H1 (cell line): ENCODE results near the gene OR51M1.

Source experiments
- CEBPB ChIP-seq: IDR thresholded peaks from 2 replicates; pipeline ENCODE4 v1.6.1; 2012; ENCODE audit warnings: low read depth, low read length
- EP300 ChIP-seq, 2 experiments: IDR thresholded peaks; 1 replicate in 1 of 2; 2 replicates in 1 of 2; pipeline ENCODE4 v1.6.1; 2011 to 2012; ENCODE audit warnings: low read depth in 2 of 2, low read length in 2 of 2, mild to moderate bottlenecking in 2 of 2, borderline replicate concordance in 1 of 2, inconsistent platforms in 1 of 2, moderate library complexity in 1 of 2
- POLR2A ChIP-seq, 2 experiments: IDR thresholded peaks; 1 replicate in 1 of 2; 2 replicates in 1 of 2; pipeline ENCODE4 v1.6.1; 2011; ENCODE audit warnings: low read depth in 2 of 2, low read length in 2 of 2, mild to moderate bottlenecking in 2 of 2; ENCODE audit errors: control extremely low read depth in 1 of 2
- RFX5 ChIP-seq: IDR thresholded peaks from 2 replicates; pipeline ENCODE4 v1.6.1; 2011; ENCODE audit warnings: low read depth, low read length, improper control_type of control experiment, borderline replicate concordance
- TAF1 ChIP-seq: IDR thresholded peaks from 2 replicates; pipeline ENCODE4 v1.6.1; 2011; ENCODE audit warnings: mild to moderate bottlenecking, low read depth, low read length
- TEAD4 ChIP-seq: IDR thresholded peaks from 2 replicates; pipeline ENCODE4 v1.6.1; 2012; ENCODE audit warnings: low read depth, low read length, inconsistent platforms, mixed read lengths
- TF ChIP-seq, protein P1 (sequence below), 3 experiments: IDR thresholded peaks; 1 replicate in 2 of 3; 2 replicates in 1 of 3; pipeline versions ENCODE4 v1.5.1 to v1.6.1; 2011; ENCODE audit warnings: low read length in 3 of 3, mild to moderate bottlenecking in 3 of 3, inconsistent platforms in 2 of 3, low read depth in 1 of 3, moderate library complexity in 1 of 3; ENCODE audit not compliant: insufficient read depth in 1 of 3; ENCODE audit errors: control extremely low read depth in 1 of 3

DNA sequence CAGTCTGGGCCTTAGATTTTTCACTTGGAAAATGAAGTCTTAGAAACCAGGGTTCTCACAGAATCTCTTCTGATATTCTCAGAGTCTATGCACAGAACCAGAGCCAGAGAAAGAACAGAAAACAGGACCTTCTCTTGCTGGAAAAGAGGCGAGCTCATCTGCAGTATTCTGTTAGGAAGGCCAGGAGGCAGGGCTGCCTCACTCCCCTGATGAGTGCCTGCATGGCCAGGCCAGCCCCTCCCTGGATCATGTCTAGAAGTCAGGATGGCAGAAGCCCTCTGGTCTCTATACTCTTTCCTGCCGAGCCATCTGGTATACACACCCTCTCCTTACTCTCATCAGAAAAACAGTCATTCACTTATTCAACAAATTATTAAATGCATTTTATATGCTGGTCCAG, 723 bp downstream of the OR51M1 start:
- TF ChIP-seq, protein P1, sequence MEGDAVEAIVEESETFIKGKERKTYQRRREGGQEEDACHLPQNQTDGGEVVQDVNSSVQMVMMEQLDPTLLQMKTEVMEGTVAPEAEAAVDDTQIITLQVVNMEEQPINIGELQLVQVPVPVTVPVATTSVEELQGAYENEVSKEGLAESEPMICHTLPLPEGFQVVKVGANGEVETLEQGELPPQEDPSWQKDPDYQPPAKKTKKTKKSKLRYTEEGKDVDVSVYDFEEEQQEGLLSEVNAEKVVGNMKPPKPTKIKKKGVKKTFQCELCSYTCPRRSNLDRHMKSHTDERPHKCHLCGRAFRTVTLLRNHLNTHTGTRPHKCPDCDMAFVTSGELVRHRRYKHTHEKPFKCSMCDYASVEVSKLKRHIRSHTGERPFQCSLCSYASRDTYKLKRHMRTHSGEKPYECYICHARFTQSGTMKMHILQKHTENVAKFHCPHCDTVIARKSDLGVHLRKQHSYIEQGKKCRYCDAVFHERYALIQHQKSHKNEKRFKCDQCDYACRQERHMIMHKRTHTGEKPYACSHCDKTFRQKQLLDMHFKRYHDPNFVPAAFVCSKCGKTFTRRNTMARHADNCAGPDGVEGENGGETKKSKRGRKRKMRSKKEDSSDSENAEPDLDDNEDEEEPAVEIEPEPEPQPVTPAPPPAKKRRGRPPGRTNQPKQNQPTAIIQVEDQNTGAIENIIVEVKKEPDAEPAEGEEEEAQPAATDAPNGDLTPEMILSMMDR (IDR thresholded peaks at IDR 0.05; ENCODE audit: control extremely low read depth in 1 of 3, insufficient read depth in 1 of 3, low read depth in 1 of 3, low read length in 3 of 3) = no peak
- TF ChIP-seq TAF1 = no peak
- TF ChIP-seq POLR2A (IDR thresholded peaks at IDR 0.05; ENCODE audit: control extremely low read depth in 1 of 2, low read depth in 2 of 2, low read length in 2 of 2) = no peak
- TF ChIP-seq EP300 (IDR thresholded peaks at IDR 0.05; ENCODE audit: borderline replicate concordance in 1 of 2, low read depth in 2 of 2, low read length in 2 of 2) = no peak
- TF ChIP-seq TEAD4 = no peak
- TF ChIP-seq CEBPB = no peak
- TF ChIP-seq RFX5 = no peak
